GM12891 (cell line): ENCODE measurements around the gene HS6ST2.

Source experiments
- POLR2A ChIP-seq: IDR thresholded peaks from 2 replicates; pipeline ENCODE4 v1.6.1; 2011; ENCODE audit warnings: low read depth, low read length, control low read depth
- POLR2AphosphoS5 ChIP-seq: IDR thresholded peaks from 2 replicates; pipeline ENCODE4 v1.6.1; 2011; ENCODE audit warnings: low read depth, low read length, control low read depth
- POU2F2 ChIP-seq: IDR thresholded peaks from 2 replicates; pipeline ENCODE4 v1.6.1; 2011; ENCODE audit warnings: low read depth, mild to moderate bottlenecking, control low read depth, low read length, moderate library complexity
- SPI1 ChIP-seq: IDR thresholded peaks from 2 replicates; pipeline ENCODE4 v1.6.1; 2011; ENCODE audit warnings: low read depth, low read length, control low read depth

DNA sequence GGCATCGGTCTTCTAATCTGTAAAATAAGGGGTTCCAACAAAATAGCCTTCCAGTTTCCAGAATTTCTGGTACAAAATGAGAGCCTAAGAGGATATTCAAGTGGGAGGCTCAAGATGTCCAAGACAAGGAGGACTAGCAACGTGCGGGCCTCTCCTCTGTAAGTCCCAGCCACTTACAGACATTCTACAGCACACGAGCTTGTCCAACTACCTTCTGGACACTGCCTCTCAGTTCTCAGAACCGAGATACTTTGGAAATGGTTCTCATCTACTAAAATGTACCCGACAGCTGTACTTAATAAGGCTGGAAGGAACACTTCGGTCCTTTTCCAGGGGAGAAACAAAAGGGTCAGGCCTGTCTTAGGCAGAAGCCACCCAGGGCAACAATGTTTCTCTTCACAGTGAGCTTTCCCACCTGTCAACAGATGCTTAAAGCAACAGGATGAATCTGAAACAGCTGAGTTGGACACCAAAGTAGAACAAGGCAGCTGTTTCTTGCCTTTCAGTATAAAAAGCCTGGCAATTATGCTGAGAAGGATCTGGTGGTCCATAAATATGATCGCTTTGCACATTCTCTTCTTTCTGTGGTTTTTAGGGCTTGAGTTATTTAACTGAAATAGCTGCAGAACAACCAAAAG lies 127.0 kb downstream of the HS6ST2 start:
- TF ChIP-seq POLR2A (no peak), SPI1 (no peak), POLR2AphosphoS5 (no peak), POU2F2 (no peak)
